ENCODE results near the gene ZIK1. TPM values are rescaled to one million over a fixed set of nuclear protein-coding genes. Genes with fewer than 3 reads are reported as not detected.

ZIK1 gene
- total and polyA plus RNA-seq, 2 experiments from 2014 or later: 10.3 to 40.5 TPM

GRCh38 chr19:57623091-57623490 is 39.1 kb downstream of the ZIK1 start (continued):
- TF ChIP-seq ZNF462 (CRISPR knock-in tag; IDR thresholded peaks at IDR 0.05) (no peak), JUNB (IDR thresholded peaks at IDR 0.05; ENCODE audit: unreplicated experiment) (no peak), EZH2phosphoT487 (IDR thresholded peaks at IDR 0.05; ENCODE audit: unreplicated experiment) (no peak), ZNF331 (CRISPR knock-in tag; IDR thresholded peaks at IDR 0.05; ENCODE audit: low read depth) (no peak), CTCF (conservative IDR thresholded peaks at IDR 0.05; ENCODE audit: low read depth in 2 of 2) (no peak), ZNF114 (CRISPR knock-in tag; IDR thresholded peaks at IDR 0.05) (no peak), NANOG (IDR thresholded peaks at IDR 0.05; ENCODE audit: borderline replicate concordance) (no peak), STAT1 (IDR thresholded peaks at IDR 0.05; ENCODE audit: unreplicated experiment) (no peak)
- TF ChIP-seq, protein P1, sequence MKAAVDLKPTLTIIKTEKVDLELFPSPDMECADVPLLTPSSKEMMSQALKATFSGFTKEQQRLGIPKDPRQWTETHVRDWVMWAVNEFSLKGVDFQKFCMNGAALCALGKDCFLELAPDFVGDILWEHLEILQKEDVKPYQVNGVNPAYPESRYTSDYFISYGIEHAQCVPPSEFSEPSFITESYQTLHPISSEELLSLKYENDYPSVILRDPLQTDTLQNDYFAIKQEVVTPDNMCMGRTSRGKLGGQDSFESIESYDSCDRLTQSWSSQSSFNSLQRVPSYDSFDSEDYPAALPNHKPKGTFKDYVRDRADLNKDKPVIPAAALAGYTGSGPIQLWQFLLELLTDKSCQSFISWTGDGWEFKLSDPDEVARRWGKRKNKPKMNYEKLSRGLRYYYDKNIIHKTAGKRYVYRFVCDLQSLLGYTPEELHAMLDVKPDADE (IDR thresholded peaks at IDR 0.05): no peak

Data from GM23338 (cell line).